GM19025 (cell line): Measurements from ENCODE around the gene EFNA5.

Experiments used
- ATAC-seq: cut with Tn5 transposase; IDR thresholded peaks from one replicate; pipeline ENCODE4 v1.9.1; 2021; ENCODE audit warnings: mild to moderate bottlenecking, low read depth, moderate library complexity; ENCODE audit not compliant: unreplicated experiment

Gene EFNA5

DNA sequence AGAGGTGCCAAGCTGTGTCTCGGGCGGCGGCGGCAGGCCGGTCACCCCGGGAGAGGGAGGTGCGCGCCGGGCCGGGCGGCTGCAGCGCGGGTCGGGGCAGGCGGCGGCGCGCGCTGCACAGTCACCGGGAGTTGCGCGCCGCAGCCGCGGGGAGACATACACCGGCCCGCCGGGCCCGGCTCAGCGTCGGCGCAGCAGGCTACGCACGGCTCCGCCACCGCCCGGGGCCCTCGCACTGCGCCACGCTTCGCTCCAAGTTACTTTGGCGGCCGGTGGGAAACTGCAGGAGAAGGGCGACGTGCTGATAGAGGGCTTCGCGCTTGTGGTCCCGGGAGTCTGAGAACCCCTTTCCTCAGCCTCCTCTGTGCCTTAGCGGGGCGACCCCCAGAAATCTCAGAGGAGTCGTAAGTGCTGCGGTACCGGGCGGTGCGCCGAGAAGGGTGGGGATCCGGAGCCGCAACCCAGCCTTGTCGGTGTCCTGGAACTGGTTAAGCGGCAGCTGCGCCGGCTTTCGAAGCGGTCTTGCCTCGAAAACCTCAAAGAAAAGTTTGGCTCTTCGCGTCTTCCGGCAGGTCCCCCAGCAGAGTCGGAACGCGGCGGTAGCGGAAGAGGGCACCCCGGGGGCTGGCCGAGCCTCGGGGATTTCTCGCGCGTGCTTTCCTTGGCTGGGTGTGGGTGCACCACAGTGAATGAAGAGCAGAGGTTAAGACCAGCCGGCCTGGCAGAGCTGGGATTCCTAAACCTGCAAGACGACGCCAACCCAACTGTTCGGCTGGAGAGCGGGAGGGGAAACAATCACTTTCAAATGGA is at the start of gene EFNA5:
Gene EFNA5 (minus strand): TSS at position 6 of the 810 bp plus-strand sequence.
- peak; percentile 36 for ATAC-seq

DNA sequence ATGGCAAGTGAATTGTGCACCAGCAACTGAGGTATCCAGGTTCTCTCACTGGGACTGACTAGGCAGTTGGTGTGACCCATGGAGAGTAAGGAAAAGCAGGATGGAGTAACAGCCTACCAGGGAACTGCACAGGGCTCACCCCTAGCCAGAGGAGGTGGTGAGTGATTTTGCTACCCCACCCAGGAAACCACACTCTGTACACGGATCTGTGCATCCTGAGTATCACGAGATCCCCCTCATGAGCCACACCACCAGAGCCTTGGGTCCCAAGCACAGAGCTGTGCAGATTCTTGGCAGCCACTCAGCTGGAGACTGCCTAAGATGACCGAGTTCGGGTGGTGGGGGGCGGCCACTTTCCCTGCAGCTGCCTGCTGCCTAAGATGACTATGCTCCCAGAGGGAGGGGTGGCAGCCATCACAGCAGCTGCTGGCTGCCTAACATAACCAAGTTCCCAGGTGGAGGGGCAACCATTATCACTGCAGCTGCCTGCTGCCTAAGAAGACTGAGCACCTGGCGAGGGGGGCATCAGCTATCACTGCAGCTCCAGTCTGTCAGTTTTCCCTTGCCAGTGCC is 48.4 kb upstream of the EFNA5 start:
- ATAC-seq, result no peak

DNA sequence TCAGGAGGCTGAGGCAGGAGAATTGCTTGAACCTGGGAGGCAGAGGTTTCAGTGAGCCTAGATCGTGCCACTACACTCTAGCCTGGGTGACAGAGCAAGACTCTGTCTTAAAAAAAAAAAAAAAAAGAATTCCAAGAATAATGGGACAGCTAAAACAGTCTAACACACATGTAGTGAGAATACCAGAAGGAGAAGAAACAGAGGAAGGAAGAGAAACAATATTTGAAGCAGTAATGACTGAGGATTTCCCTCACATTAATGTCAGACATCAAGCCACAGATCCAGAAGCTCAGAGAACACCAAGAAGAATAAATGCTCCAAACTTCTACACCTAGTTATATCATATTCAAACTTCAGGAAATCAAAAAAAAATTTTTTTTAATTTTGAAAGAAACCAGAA is 47.1 kb upstream of the EFNA5 start:
- ATAC-seq, result no peak

DNA sequence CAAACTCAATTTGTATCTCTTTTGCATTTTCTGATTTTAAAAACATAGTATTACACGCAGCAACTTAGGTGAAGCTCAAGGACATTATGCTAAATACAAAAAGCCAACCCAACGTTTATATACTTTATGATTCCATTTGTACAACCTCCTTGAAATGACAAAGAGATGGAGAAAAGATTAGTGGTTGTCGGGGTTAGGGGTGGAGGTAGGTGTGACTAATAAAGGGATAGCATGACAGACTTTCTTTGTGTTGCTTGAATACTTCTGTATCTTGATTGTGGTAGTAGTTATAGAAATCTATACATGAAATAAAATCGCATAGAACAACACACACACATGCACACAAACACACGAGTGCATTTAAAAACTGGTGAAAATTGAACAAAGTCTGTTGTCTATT is 42.5 kb upstream of the EFNA5 start:
- no peak for ATAC-seq

DNA sequence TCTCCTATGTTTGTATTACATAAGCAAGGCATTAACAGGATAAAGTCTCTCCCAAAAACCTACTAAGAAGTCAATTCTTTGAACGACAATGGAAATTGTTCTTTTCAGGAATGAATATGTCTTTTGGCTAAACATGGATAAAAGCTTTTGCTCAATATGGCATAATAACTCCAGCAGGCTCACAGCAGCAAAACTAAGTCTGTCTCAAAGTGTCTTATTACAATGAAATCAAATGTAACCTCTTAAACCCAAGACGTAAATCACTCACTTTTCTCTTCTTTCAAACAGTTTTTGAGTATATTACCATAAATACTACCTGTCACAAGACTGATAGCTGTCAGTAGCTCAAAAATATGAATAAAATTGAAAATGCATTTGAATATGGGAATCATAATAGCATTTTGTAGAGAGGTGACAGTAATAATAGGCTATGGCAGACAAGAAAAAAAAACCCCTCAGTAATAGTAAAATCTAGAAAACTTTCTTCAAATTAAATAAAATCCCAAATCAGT is 41.7 kb upstream of the EFNA5 start:
- no peak for ATAC-seq

DNA sequence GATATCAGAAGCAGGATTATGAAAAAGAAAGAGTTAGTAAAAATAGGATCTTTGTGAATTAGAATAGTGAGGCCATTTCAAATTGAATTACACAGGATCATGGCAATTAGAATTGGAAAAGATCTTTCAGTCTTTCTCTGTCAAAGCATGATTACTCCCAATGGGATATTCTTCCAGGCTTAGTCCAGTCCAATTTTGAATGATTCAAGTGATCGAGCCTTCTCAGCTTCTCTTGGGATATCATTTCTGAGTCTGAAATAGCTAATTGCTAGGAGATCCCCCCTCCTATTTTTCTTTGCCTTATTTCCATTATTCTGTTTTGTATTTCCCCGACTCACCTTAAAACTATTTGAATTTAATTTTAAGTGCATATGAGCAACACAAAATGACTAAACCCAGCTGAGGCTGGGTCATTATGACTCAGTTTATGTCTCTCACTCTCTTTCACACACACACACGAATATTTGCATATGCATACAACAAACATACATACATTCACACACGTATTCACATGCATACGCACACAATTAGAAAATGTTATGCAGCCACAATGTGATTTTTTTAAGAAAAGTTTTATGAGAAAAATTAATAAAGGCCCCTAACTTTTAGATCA is 34.8 kb upstream of the EFNA5 start:
- ATAC-seq, result no peak

DNA sequence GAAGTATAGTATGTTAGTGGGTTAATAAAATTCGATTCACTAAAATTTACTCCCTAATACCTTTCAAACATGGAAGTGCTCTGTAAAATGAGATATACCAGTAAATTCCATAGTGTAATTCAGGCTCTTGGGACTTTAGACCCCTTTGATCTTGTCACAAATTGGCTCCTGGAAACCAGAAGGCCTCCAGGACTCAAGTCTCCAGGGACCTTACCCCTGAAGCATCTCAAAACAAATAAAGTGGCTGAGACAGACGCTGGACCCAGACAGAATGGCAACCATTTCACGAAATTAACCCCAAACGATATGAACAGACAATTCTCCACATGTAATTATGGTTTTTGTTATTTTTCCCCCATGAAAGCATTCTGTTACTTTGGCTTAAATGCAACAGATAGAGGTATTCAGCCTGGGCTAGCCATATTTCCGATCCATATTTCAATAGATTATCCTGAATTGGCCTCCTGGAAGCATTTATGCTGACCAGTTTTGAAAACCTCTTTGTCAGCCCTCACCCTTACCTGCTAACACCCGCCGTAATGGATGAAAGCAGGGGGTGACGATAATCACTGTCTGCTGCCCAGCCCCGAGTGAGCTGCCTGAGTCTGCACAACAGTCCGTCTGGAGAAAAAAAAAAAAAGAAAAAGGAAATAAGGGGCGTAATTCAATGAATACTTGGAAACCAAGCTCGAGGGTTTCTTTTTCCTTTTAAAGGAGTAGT is 34.1 kb upstream of the EFNA5 start:
- ATAC-seq, result no peak

DNA sequence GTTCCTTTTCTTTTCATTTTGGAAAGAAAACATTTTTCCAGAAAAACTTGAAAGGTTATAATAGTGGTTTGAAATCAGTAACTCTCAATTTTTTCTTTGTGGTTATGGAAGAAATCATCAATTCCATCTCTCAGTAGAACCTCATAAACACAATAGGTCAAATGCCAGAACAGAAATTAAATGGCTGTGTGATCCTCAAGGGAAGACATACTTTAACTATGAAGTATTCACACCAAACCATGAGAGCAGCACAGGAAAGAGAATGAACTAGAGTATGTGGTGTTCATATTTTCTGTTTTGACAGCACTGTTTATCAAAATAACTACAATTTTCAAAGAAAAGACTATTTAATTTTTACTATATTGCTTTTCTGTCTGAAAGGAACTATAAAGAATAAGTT is 29.7 kb upstream of the EFNA5 start:
- ATAC-seq, result no peak

DNA sequence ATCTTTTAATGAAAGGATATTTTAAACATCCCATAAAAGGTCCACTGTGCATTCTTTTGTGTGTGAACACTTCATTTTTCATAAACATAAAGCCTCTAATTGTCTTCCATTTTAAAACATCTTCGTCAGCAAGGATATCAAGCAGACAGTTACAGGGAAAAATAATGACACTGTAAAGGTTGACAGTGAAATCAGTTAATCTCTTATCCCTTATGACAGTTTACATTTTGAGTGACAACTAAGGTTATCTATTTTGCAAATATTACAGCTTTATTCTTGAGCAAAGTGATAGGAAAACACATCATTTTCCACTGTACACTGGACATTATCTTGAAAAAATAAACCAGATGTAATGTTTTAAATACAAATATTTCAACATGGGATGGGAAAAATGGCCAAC is 28.7 kb upstream of the EFNA5 start:
- no peak for ATAC-seq

DNA sequence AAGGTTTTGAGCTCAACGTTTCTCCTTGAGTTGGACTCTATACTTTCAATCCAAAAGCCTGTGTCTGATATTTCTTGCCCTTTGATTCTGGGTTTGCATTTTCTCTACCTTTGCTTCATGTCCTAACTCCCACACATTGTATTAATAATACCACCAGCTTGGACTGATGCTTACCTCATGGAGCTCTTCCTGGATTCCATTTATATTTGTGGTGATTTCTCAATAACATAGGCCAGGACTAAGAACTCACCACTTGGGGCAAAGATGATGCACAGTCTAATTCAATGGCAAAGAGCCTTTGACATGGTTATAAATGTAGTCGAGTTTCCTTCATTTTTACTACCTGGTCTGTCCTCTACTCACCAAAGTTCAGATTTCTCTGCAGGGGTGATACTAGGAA is 27.5 kb upstream of the EFNA5 start:
- ATAC-seq, result no peak

DNA sequence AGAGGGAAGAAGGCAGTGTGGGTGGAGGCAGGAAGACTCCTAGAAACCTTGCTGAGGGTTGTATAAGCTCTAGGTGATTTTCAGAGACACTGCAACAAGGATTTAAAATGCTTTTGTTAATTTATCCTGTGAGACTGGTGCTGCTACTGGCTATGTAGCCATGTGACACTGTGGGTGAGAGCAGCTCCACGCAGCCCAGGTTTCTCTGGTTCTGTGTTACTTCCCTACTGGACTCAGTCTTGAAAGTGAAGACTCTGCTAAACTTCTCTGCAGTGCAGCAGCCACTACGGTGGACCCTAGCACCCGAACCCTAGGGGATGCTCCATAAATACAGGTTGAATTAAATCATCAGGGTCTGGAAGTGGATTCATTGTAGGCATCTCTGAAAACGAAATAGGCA is 25.8 kb upstream of the EFNA5 start:
- no peak for ATAC-seq

DNA sequence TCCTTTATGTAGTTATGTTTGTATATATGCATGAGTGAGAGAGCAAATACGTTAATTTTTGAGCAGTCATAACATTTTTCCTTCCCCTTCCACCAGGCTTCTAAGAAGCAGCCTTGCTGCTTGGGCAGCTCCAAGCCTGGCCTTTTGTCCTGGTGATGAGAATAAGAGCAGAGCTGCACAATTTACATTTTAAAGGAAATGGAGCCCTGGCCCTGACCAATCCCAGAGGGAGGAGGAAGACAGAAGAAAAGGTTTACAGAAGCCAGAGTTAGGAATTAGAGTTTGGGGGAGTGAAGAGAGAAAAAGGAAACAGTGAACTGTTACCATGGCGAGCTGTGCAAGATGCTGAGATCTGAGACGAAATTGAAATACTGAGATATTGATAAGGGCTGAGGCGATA is 25.3 kb upstream of the EFNA5 start:
- ATAC-seq, result no peak

DNA sequence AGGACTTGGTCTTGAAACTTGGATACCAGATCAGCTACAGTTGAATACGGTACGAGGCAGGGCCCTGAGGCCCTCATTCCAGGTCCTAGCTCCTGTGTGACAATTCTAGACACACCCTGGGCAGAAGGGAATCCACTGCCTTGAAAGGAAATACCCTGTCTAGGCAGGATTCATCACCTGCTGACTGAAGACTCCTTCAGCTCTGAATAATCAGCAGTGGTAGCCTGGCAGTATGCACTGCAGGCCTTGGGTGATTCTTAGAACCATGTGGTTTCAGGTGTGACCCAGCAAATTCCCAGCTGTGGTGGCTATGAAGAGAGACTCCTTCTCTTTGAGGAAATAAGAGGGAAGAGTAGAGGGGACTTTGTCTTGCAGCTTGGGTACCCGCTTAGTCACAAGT is 17.2 kb upstream of the EFNA5 start:
- no peak for ATAC-seq

DNA sequence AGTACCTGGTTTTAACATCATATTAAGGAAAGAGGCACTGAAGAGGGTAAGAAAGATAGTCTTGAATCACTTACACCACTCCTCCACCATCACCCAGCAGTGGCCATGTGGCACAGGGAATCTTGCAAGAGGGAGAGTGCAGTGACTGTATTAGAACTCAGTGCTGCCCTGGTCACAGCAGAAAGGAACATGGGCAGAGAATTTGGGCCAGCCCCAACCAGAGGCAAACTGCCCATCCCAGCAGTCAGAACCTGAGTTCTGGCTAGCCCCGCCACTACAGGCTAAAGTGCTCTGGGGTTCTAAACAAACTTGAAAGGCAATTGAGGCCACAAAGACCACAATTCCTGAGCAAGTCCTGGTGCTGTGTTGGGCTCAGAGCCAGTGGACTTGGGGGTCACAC is 16.7 kb upstream of the EFNA5 start:
- no peak for ATAC-seq

DNA sequence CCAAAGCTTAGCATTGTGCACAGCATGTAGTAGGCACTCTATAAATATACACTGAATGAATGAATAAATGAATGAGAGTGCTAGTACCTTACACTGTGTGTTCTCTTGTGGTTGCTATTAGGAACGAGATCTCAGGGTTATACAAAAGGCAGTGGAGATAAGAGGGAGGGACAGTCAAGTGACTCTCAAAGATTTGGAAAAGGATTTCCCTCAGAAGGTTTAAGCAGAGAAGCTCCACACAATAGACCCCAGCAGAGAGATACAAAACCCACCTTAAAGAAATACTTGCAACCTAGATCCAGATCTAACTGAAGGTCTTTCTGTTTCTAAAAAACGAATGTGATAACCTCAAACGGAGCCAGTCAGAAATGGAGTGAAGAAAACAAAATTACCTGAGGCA is 11.8 kb upstream of the EFNA5 start:
- no peak for ATAC-seq

DNA sequence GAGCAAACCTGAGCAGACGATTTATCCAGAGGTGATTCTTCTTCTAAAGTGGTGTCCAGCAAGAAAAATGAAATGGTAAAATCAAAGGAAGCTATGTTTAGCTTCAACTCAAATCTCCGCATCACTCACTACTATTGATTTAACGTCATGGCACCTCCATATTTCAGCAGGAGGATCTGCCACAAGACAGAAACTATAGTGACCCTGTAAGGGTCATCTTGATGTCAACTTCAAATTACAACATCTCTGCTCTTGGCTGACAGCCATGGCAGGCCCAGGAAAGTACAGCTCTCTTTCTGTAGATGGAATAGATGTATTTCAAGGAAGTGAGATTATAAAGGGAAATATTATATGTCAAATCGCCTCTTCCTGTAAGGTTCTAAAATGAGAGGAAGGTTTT is 10.1 kb upstream of the EFNA5 start:
- ATAC-seq, result no peak

DNA sequence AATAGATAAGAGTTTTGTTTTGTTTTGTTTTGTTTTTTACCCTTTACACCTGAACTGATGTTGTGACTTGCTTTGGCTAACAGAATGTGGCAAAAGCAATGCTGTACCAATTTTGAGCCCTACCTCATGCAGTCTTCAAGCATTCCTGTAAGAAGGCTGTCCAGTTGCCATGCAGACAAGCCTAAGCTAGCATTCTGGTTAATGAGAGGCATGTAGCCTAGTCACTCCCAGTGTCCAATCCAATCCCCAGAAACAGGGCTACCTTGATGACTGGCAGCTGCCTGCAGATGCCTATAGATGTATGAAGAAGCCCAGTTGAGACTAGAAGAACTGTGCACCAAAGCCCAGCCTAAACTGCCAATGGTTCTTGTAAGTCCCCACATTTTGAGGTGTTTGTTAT is 9.4 kb upstream of the EFNA5 start:
- ATAC-seq, result no peak

DNA sequence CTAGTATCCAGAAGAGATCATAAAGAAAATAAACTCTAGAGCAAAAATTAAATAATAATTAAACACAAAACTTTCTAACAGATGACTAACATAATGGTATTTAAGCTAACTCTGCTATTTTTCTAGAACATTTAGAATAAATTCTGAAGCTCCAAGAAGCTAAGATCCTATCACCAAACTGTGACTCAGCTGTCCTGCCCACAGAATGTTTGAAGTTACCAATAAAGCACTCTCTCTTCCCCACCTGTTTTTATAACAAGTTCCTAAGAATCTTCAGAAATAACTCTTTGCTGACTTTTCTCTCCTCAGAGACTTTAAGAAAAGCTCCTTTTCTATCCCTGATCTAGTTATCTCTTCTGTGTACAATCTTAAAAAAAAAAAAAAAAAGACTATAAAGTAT is 6.0 kb upstream of the EFNA5 start:
- no peak for ATAC-seq

DNA sequence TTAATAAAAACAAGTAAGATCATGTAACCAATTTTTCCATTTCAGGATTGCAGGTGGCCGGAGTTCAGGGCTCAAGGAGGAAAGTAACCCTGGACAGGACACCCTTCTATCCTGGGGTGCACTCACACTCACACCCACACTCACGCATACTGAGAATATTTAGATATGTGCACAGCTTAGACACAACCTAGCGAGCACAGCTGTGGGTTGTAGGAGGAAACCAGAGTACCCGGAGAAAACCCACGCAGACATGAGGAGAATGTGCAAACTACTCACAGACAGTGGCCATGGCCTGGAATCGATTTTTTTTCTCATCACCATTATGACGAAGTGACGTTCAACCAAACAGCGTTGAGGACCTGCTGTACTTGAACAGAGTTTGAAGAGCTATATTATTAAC is 4.5 kb upstream of the EFNA5 start:
- ATAC-seq, result no peak

DNA sequence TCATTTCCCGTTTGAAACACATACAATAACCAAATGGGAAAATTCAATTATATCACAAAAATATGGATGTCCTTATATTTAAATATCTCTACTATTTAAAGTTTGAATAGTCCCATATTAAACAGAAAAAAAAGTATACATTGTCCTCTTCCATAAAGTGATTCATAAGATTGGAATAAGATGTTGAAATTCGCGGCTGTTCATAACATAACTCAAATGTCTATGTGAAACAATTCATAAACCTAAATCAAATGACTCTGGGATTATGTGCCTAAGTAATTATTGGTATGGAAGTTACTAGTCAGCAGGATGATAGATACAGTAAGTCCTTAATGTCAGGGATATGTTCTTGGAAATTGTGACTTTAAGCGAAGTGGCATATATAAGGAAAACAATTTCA is 3.9 kb upstream of the EFNA5 start:
- ATAC-seq, result no peak
